Cardiac muscle cell (in vitro differentiated cells and primary cell): ENCODE measurements around the gene ACTL8. TPM values are rescaled to one million over a fixed set of nuclear protein-coding genes. Genes with fewer than 3 reads are reported as not detected.

ENCODE experiments used
- DNase-seq, 2 donors: peaks; one replicate each; pipeline versions ENCODE4 v3.0.0 to v3.0.0-alpha.2; 2010 to 2017; ENCODE audit warnings: low read depth in 1 of 2, low spot score in 1 of 2
- H3K27ac ChIP-seq: fragments of 200-600 bp; sonication (generic); 2 replicates; pipeline ENCODE4 v1.5.1; 2016
- H3K27me3 ChIP-seq: fragments of 200-600 bp; sonication (generic); 2 replicates; pipeline ENCODE4 v1.6.0; 2016; ENCODE audit warnings: control low read depth
- H3K36me3 ChIP-seq: fragments of 200-600 bp; sonication (generic); 2 replicates; pipeline ENCODE4 v1.5.1; 2016; ENCODE audit warnings: control low read depth
- H3K4me1 ChIP-seq: fragments of 200-600 bp; sonication (generic); 2 replicates; pipeline ENCODE4 v1.8.1; 2017; ENCODE audit warnings: low read depth, mild to moderate bottlenecking, mixed run types
- H3K4me3 ChIP-seq: fragments of 200-600 bp; sonication (generic); 2 replicates; pipeline ENCODE4 v1.5.1; 2016; ENCODE audit warnings: mild to moderate bottlenecking
- H3K9me3 ChIP-seq: fragments of 200-600 bp; sonication (generic); 2 replicates; pipeline ENCODE4 v1.5.1; 2017; ENCODE audit warnings: low read depth, mild to moderate bottlenecking, control low read depth
- CTCF ChIP-seq: IDR thresholded peaks from 2 replicates; pipeline ENCODE4 v1.5.1; 2012; ENCODE audit warnings: low read depth, mild to moderate bottlenecking, low read length
- polyA plus RNA-seq: library from polyadenylated mRNA; unstranded; fragments of >200 nt; fragmentation: Nextera tagmentation; extraction: Ambion mirVana; gene quantifications from 2 replicates; pipeline ENCODE4 v1.2.1, GENCODE V29; 2016
- total RNA-seq: library from RNA; depleted of rRNA; stranded (reverse); fragments of >200 nt; gene quantifications from 2 replicates; pipeline ENCODE4 v1.2.3, GENCODE V29; 2016

The ACTL8 gene
- total and polyA plus RNA-seq, 2 experiments from 2014 or later = not detected

DNA sequence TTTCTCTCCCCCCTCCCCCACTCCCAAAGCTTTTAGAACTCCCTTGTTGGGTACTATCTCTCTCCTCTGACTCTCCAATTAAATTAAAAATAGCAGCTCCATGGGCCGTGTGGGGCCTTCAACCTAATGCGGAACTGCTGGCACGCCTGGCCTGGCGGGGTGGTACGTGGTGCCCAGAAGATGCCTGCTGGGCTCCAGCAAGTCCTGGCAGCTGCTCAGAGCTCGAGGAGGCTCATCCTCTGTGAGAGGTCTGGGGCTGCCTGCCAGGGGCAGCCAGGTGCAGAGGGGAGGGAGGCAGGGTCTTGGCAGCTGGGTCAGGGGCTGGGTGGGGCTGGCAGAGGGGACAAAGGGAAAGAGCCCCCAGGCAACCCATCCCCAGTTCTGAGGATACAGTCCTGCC is 74.4 kb downstream of the ACTL8 start:
- H3K4me1 ChIP-seq = no peaks in the 10 kb centered on the region
- no peak overlapping the region for H3K27ac ChIP-seq
- H3K4me3 ChIP-seq = no peak overlapping the region
- no peak for DNase-seq
- H3K36me3 ChIP-seq = no peaks in the 10 kb centered on the region
- H3K9me3 ChIP-seq = no peaks in the 10 kb centered on the region
- no peaks in the 10 kb centered on the region for H3K27me3 ChIP-seq
- TF ChIP-seq CTCF = no peak

GRCh38 chr1:17831597-17831996 is 76.5 kb downstream of the ACTL8 start:
- no peaks in the 10 kb centered on the region for H3K36me3 ChIP-seq
- no peaks in the 10 kb centered on the region for H3K27me3 ChIP-seq
- DNase-seq = peak; percentile 78 to 87
- H3K4me1 ChIP-seq = no peaks in the 10 kb centered on the region
- H3K27ac ChIP-seq = no peak overlapping the region
- TF ChIP-seq CTCF = no peak
- H3K4me3 ChIP-seq = no peak overlapping the region
- H3K9me3 ChIP-seq = no peaks in the 10 kb centered on the region

- DNase-seq = no peak
- no peak overlapping the region for H3K4me3 ChIP-seq
- H3K4me1 ChIP-seq = no peaks in the 10 kb centered on the region
- H3K9me3 ChIP-seq = no peaks in the 10 kb centered on the region
- H3K27ac ChIP-seq = no peak overlapping the region
- no peaks in the 10 kb centered on the region for H3K27me3 ChIP-seq
- TF ChIP-seq CTCF = no peak
- no peaks in the 10 kb centered on the region for H3K36me3 ChIP-seq
Observed at GRCh38 chr1:17833661-17834501, 78.7 kb downstream of the ACTL8 start.

- no peak for DNase-seq
- H3K4me1 ChIP-seq = no peaks in the 10 kb centered on the region
- TF ChIP-seq CTCF = no peak
- H3K36me3 ChIP-seq = no peaks in the 10 kb centered on the region
- H3K9me3 ChIP-seq = no peaks in the 10 kb centered on the region
- H3K27ac ChIP-seq = no peak overlapping the region
- no peak overlapping the region for H3K4me3 ChIP-seq
- no peaks in the 10 kb centered on the region for H3K27me3 ChIP-seq
Observed at GRCh38 chr1:17834561-17835100, 79.5 kb downstream of the ACTL8 start.

DNA sequence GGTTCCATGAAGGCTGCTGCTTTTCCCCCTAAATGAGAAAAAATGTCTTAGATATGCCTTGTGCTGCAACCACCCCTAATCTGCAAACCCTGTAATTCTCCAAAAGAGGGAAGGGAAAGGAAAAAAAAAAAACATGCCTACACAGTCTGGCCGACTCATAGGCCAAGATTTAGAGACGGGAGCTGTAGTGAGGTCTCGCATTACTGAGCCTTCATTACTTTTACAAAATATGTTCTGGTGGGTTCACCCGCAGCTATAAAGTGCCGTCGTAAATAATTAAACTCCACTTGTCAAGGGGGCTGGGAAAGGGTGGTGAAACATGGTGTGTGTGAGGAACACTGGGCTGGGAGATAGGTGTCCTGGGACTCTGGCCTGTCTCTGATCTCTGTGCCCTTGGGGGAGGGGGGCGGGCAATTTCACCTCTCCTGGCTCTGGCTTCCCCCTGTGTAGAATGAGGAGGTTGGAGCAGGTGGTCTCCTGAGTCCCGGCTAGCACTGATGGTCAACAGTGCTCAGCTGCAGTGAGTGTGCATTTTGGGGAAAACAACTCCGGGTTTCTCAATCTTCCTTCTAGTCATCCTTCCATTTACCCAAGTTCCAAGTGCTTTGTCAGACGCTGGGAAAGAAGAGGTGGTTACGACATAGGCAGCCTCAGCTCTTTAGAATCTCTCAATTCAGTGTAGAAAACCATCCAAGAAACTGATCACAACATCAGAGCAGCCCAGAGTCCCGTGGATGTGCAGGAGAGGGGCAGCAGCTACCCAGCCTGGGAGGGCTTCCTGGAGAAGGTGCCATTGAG is 82.3 kb downstream of the ACTL8 start:
- H3K27me3 ChIP-seq = no peaks in the 10 kb centered on the region
- H3K4me1 ChIP-seq = no peaks in the 10 kb centered on the region
- DNase-seq = peak in 1 of 2 donors; percentile 49
- H3K9me3 ChIP-seq = no peaks in the 10 kb centered on the region
- H3K36me3 ChIP-seq = no peaks in the 10 kb centered on the region
- TF ChIP-seq CTCF = no peak
- H3K4me3 ChIP-seq = no peak overlapping the region
- no peak overlapping the region for H3K27ac ChIP-seq
